SH-SY5Y (cell line): ENCODE results near the gene SALL1.

ENCODE experiments used
- GATA2 ChIP-seq: IDR thresholded peaks from 2 replicates; pipeline ENCODE4 v1.6.1; 2011; ENCODE audit warnings: mild to moderate bottlenecking, low read depth, low read length
- GATA3 ChIP-seq: IDR thresholded peaks from 2 replicates; pipeline ENCODE4 v1.6.1; 2011; ENCODE audit warnings: low read depth, mild to moderate bottlenecking, low read length, moderate library complexity

- no peak for TF ChIP-seq GATA2
- TF ChIP-seq GATA3 = no peak
Measured at GRCh38 chr16:51103590-51103989, 47.5 kb downstream of the SALL1 start.
